AG04449 (cell line): Measurements from ENCODE around the gene HNRNPA1L2.
"Not testable (repeated sequence)": the region's sequence is repeated elsewhere in the genome, so short reads cannot be mapped to it uniquely, and the experiment has no call there.

Experiments used
- CTCF ChIA-PET: fragments of 350-600 bp; formaldehyde crosslinking; extraction: SDS; loops from one replicate; lab custom pipeline; 2021; ENCODE audit warnings: antibody characterized with exemption; lab: Yijun Ruan, JAX
- POLR2A ChIA-PET: fragments of 400-600, 350-600 bp; formaldehyde crosslinking; extraction: SDS; loops from one replicate; lab custom pipeline; 2020; ENCODE audit warnings: antibody characterized with exemption, inconsistent platforms; lab: Yijun Ruan, JAX
- DNase-seq: peaks from one replicate; pipeline ENCODE4 v3.0.0-alpha.2; 2010; ENCODE audit warnings: low read depth, low spot score
- H3K4me3 ChIP-seq: 2 replicates; pipeline ENCODE4 v1.5.1; 2011; ENCODE audit warnings: low read depth, mild to moderate bottlenecking, control low read depth, low read length
- CTCF ChIP-seq: IDR thresholded peaks from one replicate; pipeline ENCODE4 v1.5.1; 2011; ENCODE audit warnings: mild to moderate bottlenecking, moderate library complexity, low read length, control low read depth, inconsistent platforms; ENCODE audit not compliant: insufficient read depth; ENCODE audit errors: missing control alignments

The HNRNPA1L2 gene

GRCh38 chr13:52642131-52642530 is at the start of gene HNRNPA1L2:
HNRNPA1L2 (plus strand) TSS chr13:52642431; CDS start chr13:52642493, 62 bp downstream.
- no peak within 1 kb of the TSS for H3K4me3 ChIP-seq
- no peak for DNase-seq
- POLR2A ChIA-PET, result no interaction called here
- TF ChIP-seq CTCF, result no peak
- CTCF ChIA-PET, result interaction anchor here (0.7 kb wide), 1 partner anchor 1146 kb away, joined by 3 read pairs; no protein-coding TSS in a partner anchor

GRCh38 chr13:52593175-52593574 is 49.1 kb upstream of the HNRNPA1L2 start:
- DNase-seq, POLR2A ChIA-PET, H3K4me3 ChIP-seq, CTCF ChIA-PET: not testable (repeated sequence)

GRCh38 chr13:52593812-52594211 is 48.4 kb upstream of the HNRNPA1L2 start:
- H3K4me3 ChIP-seq, DNase-seq, CTCF ChIA-PET, POLR2A ChIA-PET: not testable (repeated sequence)

GRCh38 chr13:52594295-52594694 is 47.9 kb upstream of the HNRNPA1L2 start:
- POLR2A ChIA-PET, DNase-seq, CTCF ChIA-PET, H3K4me3 ChIP-seq: not testable (repeated sequence)

GRCh38 chr13:52597676-52598075 is 44.6 kb upstream of the HNRNPA1L2 start:
- H3K4me3 ChIP-seq, result no peak overlapping the region
- no peak for TF ChIP-seq CTCF
- ChIA-PET POLR2A (interaction anchor here (0.9 kb wide), 1 partner anchor 71 kb away, joined by 3 read pairs; no protein-coding TSS in a partner anchor), CTCF (interaction anchor here (1.0 kb wide), 1 partner anchor 12 kb away, joined by 3 read pairs; no protein-coding TSS in a partner anchor)
- DNase-seq, result no peak

- POLR2A ChIA-PET, result interaction anchor here (0.7 to 2.3 kb wide), 4 partner anchors 18 to 79 kb away, joined by 3 to 10 read pairs (median 4); partner anchors contain the start of gene SUGT1
These were observed 43.0 kb upstream of the HNRNPA1L2 start for GRCh38 chr13:52599037-52599847.

GRCh38 chr13:52599848-52600603 is 42.2 kb upstream of the HNRNPA1L2 start:
- ChIA-PET CTCF (interaction anchor here (0.8 to 1.0 kb wide), 3 partner anchors 8 to 53 kb away, joined by 3 read pairs; partner anchors contain the start of gene SUGT1), POLR2A (interaction anchor here (0.7 to 2.3 kb wide), 4 partner anchors 17 to 79 kb away, joined by 3 to 10 read pairs (median 4); partner anchors contain the start of gene SUGT1)
- TF ChIP-seq CTCF, result no peak
- no peak for DNase-seq
- peak overlapping the region; percentile 64 for H3K4me3 ChIP-seq

More at GRCh38 chr13:52599037-52599847, 43.0 kb upstream of the HNRNPA1L2 start:
- no peak for TF ChIP-seq CTCF
- no peak for DNase-seq
- peak overlapping the region; percentile 64 for H3K4me3 ChIP-seq
- CTCF ChIA-PET, result interaction anchor here (0.8 to 1.0 kb wide), 3 partner anchors 9 to 54 kb away, joined by 3 read pairs; partner anchors contain the start of gene SUGT1
